Measurements from ENCODE around the gene ARL2BP.

Gene ARL2BP

DNA sequence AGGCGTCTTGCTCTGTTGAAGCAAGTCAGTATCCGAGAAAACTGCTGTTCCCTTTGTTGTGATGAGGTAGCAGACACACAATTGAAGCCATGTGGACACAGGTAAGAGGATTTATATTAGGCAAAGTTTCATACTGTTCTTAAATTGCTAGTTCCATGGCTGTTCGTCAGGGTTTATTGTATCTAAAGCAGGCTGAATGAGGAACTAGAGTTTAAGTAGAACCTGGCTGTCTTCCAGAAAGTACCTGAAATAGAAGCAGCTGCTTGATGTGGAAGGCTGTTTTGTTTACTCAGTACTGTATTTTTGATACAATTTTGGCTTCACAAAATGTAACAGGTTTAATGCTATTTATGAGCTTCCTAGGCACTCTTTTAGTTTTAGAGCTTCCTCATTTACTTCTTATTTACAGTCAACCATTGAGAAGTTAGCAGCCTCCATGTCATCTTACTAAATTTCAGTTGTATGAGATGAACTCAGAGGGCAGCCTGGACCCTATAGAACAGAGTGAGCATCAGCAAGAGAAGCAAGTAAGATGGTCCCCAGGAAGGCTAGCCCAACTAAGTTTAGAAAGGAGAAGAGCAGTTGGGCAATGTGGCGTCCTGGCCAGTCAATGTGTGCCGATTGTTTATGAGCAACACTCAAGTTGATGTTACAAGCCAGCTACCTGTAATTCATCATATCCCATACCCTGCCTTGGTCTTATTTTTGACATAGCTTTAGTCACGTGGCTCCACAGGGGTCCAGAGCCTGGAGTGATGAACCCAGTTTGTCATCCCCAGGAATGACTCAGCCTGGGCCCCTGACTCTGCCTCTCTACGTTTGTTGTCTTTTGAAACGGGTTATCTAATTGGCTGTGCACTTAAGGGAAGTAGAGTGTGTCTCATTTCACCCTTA is 9.7 kb upstream of the ARL2BP start:
- DNase-seq (ENCODE audit: low spot score) = no peak

DNA sequence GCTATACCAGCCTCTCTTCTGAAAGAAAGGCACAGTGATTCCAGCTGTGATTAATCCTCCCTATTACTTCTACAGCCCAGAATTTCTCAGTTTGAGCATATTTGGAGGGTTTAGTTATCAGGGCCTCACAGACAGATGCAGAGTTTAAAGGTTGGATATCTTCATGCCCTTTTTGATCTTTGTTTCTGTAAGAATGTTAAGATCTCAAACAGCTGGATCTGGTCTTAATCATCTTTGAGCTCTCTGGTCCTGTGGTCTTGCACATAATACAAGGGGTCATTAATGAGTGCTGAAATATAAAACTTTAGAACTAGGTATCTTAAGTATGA is 9.1 kb upstream of the ARL2BP start:
- DNase-seq (ENCODE audit: low spot score) = no peak

DNA sequence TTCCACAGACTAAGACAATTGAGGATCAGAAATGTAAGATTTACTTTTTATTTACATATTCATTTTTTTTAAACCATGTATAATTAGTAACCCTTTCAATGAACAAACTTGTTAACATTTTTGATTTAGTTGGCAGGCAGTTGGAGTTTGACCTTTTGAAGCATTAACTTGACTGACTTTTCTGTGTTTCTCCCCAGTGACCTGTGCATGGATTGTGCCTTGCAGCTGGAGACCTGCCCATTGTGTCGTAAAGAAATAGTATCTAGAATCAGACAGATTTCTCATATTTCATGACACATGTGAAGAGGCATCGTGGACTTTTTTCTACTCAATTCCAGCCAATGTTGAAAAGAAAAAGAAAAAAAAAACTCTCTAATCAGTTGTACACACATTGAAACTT is 6.4 kb upstream of the ARL2BP start:
- no peak for DNase-seq (ENCODE audit: low spot score)

DNA sequence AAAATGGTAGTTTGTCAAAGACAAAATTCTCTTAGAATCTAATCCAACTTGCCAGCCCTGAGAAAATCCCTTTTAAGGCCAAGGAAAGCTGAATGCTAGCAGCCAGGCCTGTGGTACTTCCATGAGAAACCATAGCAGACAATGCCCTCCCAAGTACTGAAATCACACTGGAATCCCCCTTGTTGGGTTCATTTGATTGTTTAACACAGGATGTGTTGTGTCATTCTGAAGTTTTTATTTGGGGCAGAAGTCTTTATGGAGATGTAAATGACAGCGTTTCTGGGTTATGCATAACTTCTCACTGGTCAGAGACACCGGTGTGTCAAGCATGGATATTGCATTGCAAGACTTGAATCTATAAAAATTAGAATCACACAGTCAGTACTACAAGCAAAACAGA is 6.0 kb upstream of the ARL2BP start:
- no peak for DNase-seq (ENCODE audit: low spot score)

DNA sequence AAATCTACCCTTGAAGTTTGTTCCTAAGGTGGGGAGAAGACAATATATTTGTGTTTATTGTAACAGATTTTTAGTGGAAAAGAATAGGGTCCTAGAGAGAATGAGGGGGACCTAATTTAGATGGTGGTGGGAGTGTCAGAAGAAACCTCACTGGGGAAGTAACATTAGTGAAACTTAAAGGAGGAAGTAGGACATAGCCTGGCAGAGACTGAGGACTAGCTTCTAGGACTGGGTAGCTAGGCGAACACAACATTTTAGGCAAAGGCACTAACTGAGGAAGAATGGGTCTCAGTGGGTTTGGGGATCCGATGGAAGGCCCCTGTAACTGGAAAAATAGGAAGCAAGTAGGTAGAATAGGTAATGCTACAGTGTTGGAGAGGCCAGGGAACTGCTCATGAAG is 4.2 kb upstream of the ARL2BP start:
- no peak for DNase-seq (ENCODE audit: low spot score)

DNA sequence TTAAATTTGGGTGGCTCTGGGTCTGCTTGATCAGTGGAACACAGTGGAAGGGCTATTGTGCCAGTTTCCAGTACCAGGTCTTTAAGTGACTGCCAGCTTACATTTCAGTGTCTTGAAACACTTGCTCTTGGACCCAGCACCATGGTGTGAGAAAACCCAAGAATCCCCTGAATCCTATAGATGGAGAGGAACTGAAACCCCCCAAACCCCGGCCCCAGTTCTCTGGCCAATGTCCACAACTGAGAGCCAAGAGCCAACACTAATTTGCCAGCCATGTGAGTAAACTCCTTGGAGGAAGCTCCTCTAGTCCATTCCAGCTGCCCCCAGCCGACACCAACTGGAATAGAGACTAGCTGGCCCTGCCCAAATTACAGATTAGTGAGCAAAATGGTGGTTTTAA is 2.4 kb upstream of the ARL2BP start:
- DNase-seq (ENCODE audit: low spot score) = no peak

DNA sequence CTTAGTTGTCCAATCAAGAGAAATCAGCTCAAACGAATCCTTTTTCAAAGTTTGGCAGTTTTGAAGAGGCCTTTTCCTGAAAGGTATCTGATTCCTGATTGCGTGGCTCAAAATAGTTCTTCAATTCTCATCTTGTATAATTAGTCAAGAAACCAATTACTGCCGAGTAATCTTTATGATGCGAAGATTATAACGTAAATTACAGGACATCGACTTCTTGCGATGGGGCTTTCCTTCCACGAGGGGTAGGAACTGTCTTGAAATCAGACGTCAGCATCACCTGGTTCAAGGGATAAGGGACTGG is 644 bp upstream of the ARL2BP start:
- DNase-seq (ENCODE audit: low spot score) = no peak

DNA sequence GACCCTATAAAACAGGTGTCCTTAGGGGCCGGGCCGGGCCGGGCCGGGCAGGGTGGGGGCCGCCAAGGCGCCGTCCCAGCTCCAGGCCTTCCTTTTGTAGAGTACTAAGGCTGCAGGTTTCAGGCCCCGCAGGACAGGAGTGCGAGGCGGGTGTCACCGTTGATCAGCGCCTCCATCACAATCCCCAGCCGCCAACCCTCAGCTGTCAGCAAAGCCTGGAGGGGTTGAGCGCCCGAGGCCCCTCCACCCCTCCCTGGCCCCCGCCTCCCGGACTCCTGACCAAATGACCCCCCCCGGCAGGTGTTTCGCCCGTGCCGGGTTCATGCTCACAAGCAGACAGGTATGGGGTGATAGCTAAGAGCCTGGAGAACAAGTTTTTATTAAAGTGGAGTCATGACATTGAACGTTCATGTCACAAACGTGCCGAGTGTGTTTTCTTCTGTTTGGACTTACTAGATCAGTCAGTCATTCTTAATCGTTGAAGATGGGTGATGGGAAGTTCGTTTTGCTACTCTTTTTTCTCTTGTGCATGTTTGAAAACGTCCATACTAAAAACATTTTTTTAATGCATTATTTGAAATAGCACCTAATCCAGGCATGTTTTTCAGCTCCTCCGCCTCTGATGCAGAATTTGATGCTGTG is 534 bp downstream of the ARL2BP start:
- DNase-seq (ENCODE audit: low spot score) = peak; percentile 32

DNA sequence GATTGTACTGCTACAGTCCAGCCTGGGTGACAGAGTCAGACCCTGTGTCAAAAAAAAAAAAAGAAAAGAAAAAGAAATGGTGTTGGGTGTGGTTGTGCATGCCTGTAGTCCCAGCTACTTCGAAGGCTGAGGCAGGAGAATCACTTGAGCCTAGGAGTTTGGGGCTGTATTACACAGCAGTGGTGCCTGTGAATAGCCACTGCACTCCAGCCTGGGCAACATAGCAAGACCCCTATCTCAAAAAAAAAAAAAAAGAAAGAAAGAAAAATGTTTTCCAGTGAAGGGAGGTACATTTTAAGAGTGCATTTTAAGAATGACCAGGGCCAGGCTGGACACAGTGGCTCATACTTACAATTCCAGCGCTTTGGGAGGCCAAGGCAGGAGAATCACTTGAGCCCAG is 6.3 kb downstream of the ARL2BP start:
- DNase-seq (ENCODE audit: low spot score) = no peak

DNA sequence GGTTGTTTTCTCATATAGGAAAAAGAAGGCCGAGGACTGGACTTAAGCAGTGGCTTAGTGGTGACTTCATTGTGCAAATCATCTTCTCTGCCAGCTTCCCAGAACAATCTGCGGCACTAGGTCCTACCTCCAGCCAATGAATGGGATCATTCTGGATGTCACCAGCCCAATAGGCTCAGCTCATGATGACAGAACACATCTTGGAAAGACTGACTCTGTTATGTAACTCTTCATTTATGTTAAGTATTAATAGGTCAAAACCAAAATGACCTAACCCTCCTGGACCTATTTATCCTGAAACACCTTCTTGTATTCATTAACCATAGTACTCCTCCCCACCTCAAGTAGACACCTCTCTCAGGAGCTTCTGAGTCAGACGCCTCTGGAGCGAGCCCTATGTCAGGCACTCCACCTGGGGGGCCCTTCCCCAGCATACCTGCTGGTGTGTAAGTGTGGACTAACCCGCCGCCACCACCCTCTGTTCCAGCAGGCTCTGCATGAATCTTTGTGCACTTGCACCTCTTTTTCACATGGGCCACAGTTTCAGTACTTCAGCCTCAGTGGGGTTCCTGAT is 7.2 kb downstream of the ARL2BP start:
- no peak for DNase-seq (ENCODE audit: low spot score)

DNA sequence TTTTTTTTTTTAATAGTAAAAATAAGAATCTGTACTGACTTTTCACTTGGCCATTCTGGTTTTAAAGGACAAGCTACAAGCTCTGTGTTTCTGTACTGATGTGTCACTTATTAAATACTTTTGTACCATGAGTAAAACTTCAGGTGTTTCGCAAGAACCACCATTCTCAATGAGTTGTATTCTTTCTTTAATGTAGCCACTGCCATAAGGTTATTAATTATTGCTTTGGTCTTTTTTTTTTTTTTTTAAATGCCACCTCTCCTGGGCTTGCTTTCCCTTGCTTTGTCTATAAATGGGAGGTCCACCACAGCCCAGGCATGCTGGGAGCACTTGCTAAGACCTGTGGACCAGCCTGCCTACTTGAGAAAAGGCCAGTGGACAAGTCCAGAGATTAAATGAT is 8.4 kb downstream of the ARL2BP start:
- no peak for DNase-seq (ENCODE audit: low spot score)

DNA sequence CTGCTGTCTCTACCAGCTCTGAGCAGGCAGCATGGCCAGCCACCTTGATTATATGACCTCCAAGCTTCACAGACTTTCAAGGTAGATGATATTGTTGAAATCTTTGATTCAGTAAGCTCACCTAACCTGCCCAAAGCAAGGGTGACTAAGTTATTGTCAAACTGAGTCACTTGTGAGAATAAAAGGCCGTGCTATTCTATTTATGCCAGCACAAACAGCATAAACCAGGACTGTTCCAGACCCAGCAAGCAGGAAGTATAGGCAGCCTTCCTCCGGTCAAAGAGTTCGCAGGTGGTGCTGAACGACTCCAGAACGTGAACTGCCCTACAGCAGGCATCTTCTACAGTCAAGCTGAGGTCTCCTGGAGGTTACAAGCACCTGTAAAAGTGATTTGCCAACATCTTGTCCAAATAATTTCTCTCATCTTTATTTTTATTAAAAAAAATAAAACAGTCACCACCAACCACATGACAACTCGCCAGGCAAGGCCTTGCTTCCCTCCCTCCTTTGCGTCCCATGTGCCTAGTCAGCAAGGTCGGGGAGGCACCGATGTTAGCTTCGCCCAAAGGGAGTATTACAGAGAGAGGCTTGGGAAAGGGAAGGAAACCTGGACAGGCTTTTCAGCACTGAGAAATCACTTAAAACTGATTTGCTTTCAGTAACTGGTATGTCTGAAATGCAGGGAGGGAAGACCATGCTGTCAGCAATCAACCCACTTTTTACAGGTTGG is 10.8 kb downstream of the ARL2BP start:
- no peak for DNase-seq (ENCODE audit: low spot score)

DNA sequence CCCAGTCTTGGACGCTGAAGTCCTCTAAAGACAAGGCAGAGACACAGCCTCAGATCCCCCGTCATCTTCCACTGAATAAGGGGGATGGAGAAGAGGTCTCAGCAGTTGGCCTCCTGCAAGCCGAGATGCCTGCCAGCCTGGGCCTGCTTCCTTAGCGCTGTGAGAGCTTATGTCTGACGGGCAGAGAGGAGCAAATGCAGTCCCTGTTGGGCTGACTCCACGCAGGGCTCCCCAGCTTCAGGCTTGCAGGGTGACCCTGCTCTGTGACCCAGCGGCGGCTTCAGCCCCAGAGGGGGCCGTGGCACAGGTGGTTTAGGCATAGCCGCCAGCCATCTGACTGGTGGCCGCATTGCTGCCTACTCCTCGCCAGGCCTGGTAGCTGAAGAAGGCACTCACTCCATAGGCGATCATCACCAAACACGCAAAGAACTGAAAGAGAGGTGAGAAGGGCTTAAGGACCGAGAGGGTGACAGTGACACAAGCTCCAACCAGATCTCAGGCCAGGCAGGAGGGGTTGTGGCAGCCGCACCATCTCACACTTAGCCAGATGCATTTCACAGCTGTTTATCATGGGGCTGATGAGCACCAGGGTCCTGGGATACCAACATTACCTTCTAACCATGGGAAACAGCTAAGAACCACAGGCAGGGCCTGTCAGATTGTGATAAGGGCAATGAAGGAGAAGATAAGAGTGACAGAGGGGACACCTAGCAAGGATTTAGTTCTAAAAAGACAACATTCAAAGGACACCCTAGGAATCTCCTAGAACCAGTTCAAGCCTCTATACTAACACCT is 11.7 kb downstream of the ARL2BP start:
- DNase-seq (ENCODE audit: low spot score) = no peak

DNA sequence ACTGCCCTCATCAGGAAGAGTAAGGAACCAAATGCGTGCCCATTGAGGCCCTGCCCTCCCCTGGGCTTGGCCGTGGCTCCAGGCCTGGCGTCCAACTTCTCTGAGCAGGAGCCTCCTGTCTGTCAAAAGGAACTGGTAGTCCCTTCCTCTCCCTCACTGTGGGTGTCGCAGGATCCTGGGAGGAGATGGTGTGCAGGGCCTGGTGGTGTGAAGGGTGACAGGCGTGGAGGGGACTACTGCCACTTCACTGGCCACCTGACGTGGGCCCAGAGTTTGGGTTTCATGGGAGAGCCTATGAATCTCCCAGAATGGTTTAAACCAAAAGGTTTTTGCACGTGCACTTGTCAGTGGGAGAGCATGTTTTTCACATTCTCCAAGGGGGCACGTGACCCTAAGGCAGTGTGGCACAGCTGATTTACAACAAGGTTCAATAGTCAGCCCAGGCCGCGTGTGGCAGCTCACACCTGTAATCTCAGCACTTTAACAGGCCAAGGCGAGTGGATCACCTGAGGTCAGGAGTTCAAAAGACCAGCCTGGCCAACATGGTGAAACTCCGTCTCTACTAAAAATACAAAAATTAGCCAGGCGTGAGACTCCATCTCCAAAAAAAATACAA is 12.5 kb downstream of the ARL2BP start:
- no peak for DNase-seq (ENCODE audit: low spot score)

DNA sequence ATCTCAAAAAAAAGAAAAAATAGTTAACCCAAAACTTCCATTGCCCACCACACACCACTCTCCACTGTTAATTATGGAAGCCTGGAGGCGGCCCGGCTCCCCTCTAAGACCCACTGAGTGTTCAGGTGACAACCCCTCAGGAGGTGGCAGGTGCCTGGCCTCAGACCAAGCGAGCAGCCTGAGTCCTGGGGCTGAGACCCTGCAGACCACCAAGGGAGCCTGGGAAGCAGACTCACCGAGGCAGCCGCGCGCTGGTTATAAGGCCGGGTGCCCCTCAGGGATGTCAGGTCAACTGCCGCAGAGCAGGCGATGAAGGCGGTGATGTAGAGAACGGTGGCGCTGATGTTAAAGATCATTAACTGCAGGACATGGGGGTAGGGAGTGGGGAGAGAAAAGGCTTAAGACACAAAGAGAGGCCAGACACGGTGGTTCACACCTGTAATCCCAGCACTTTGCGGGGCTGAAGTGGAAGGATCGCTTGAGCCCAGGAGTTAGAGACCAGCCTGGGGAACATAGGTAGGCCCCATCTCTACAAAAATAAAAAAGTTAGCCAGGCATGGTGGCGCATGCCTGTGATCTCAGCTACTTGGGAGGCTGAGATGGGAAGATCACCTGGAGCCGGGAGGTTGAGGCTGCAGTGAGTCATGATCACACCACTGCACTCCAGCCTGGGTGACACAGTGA is 13.3 kb downstream of the ARL2BP start:
- no peak for DNase-seq (ENCODE audit: low spot score)

DNA sequence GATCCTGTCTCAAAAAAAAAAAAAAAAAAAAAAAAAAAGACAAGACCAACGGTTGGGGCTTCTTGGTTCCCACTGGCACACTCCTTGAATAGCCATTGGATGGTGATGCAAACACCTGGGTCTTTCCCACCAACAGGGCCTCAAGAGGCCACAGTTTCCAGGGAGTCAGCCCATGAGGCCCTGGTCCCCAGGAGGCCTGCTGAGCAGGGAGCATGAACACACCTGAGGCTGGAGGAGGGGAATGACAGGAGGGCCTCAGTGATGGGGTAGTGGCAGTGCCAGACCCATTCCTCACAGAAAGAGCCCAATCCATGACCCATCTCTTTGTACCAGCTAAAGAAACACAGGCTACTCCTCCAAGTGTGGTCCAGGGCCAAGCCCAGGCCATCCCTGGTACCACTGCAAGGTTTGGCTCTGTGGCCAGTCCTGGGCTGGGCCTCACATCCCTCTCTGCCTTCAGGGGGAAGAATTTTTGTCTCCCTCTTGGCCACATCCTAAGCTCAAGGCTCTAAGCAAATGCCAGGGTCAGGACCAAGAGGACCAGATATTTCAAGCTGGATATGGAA is 13.9 kb downstream of the ARL2BP start:
- DNase-seq (ENCODE audit: low spot score) = no peak

DNA sequence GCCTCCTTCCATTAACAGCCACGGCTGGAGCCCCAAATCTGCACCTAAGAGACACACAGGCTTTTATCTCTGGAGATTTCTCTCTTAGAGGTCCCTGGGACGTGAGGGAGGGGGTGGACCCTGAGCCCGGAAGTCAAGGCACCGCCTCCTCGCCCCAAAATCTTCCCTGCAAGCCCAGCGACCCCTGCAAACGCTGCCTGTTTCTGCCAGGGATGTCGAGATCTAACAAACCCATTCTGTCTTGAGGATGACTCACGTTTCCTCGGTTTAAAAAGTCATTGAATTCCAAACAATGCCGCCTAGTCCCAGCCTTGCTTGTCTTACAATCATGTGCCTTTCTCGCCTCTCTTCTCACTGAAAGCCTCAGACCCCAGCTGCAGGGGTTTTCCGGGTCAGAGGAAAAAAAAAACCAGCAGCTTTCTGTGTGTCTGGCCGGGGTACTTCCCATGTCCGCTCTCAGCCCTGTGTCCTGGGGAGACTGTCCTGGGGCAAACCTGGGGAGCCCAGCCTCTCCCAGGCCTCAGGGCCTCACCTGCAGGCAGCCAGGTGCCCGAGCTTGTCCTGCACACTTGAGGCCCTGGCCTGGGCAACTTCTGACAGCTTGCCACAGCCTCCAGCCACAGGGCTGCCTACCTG is 15.4 kb downstream of the ARL2BP start:
- no peak for DNase-seq (ENCODE audit: low spot score)

DNA sequence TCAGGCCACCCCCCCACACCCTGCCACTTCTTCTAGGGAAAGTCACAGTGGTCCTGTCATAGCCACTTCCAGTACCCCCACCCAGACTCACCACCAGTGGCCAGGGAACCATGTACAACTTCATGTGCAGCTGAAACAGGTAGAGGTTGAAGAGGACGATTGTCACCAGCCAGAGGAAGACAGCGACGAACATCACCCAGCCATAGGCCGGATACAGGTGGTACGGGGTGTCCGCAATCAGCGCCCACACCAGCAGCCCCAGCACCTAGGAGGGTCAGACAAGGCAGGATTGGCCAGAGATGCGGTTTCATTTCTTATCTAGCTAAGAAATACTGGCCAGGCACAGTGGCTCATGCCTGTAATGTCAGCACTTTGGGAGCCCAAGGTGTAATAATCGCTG is 16.7 kb downstream of the ARL2BP start:
- no peak for DNase-seq (ENCODE audit: low spot score)

DNA sequence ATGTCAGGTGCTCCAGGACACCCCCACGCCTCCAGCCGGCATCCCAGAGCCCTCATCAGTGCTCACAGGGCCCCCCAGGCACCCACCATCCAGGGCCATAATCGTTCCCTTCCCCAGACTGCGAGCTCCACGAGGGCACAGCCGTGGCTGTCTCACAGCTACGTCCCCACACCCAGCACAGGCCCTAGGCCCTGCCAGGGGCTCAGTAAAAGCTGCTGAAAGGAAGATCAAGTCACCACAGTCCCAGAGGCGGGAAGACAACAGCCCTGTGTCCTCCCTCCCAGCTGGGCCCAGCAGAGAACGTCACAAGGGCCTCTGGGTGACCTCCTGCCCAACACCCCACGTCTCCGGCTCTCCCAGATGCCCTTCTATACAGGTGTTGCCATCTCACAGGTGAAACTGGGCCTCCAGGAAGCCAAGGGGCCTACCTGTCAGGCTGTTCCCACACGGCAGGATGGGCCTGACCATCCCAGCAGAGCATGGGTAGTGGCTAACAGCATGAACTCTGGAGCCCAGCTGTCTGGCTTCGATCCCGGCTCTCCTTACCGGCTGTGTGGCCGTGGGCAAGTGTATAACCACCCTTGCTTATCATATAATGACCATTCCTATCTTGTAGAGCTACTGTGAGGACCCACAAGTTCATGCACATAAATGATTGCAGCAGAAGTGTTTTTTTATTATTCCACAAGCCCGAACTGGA is 17.9 kb downstream of the ARL2BP start:
- DNase-seq (ENCODE audit: low spot score) = no peak

Measured in HuH-7.5 (cell line).